Adrenal gland (tissue), 12 donors: ENCODE measurements around the gene ALKBH5. TPM values are rescaled to one million over a fixed set of nuclear protein-coding genes. Genes with fewer than 3 reads are reported as not detected.
A peak's percentile ranks its signal among the peaks of the same experiment; 100 is the strongest.

Experiments
- DNase-seq, 7 donors: peaks; one replicate each; pipeline ENCODE4 v3.0.0-alpha.2; 2019 to 2020
- H3K27ac ChIP-seq, 5 donors: fragments of 200-600 bp; sonication (generic) in 4 of 5; 1 replicate in 3 of 5; 2 replicates in 2 of 5; pipeline versions ENCODE4 v1.5.1 to v1.8.0; 2016 to 2020; ENCODE audit warnings: mild to moderate bottlenecking in 1 of 5
- H3K27me3 ChIP-seq: fragments of 200-600 bp; 2 replicates; pipeline ENCODE4 v1.8.0; 2021
- H3K36me3 ChIP-seq, 2 donors: fragments of 200-600 bp; replicated peaks in 1 of 2; 1 replicate in 1 of 2; 2 replicates in 1 of 2; pipeline versions ENCODE4 v1.5.1 to v1.8.0; 2018 to 2022
- H3K4me1 ChIP-seq, 2 donors: fragments of 200-600 bp; replicated peaks in 1 of 2; 1 replicate in 1 of 2; 2 replicates in 1 of 2; pipeline versions ENCODE4 v1.5.1 to v1.8.0; 2018 to 2021
- H3K4me3 ChIP-seq, 4 donors: fragments of 200-600 bp; sonication (generic) in 3 of 4; one replicate each; pipeline ENCODE4 v1.5.1; 2016 to 2018
- H3K9me3 ChIP-seq, 3 donors: fragments of 200-600 bp; sonication (generic) in 1 of 3; replicated peaks in 1 of 3; 1 replicate in 2 of 3; 2 replicates in 1 of 3; pipeline versions ENCODE4 v1.5.1 to v1.8.0; 2016 to 2021
- CTCF ChIP-seq, 6 experiments: fragments of 450-650 bp in 4 of 6; fragments of 200-600 bp in 2 of 6; sonication (generic) in 1 of 6; IDR thresholded peaks; 1 replicate in 5 of 6; 2 replicates in 1 of 6; pipeline versions ENCODE4 v1.5.1 to v1.8.0; 2016 to 2021; ENCODE audit warnings: antibody characterized with exemption in 6 of 6, mild to moderate bottlenecking in 2 of 6, moderate library complexity in 1 of 6
- POLR2A ChIP-seq, 2 donors: fragments of 450-650 bp; IDR thresholded peaks; one replicate each; pipeline ENCODE4 v1.6.1; 2017; ENCODE audit warnings: antibody characterized with exemption in 2 of 2, mild to moderate bottlenecking in 2 of 2, moderate library complexity in 1 of 2
- WGBS, 4 donors: extraction: QIAGEN DNeasy Blood & Tissue Kit in 2 of 4; methylation state at CpG; one replicate each; pipeline versions ENCODE4 v1.1.5 to v1.1.7; 2013 to 2017; 5-methylcytosine and 5-hydroxymethylcytosine counted together
- intact Hi-C, 2 donors: fragments of 100-400 bp; cut with DNase I; formaldehyde crosslinking; loops; one replicate each; pipeline versions ENCODE4 v1.14.1 to v1.15.0; 2022 to 2023
- polyA plus RNA-seq, 3 donors: library from polyadenylated mRNA; stranded (reverse); fragments of 200-250 nt in 2 of 3; fragments of 350-450 nt in 1 of 3; fragmentation: Illumina TruSeq in 1 of 3; extraction: RNeasy Lipid Tissue Mini Kit (QIAGEN cat#74804) in 1 of 3; gene quantifications; one replicate each; pipeline ENCODE4 v1.2.3, GENCODE V29; 2013 to 2014
- total RNA-seq, 9 donors: library from RNA; depleted of rRNA in 4 of 9; stranded (reverse); fragments of >200 nt in 4 of 9; fragments of 120-200 nt in 1 of 9; fragmentation: NEBNext Ultra II Directional in 1 of 9; extraction: Animal tissue kit (Norgen Biotek cat#: 25700) in 1 of 9; gene quantifications; one replicate each; pipeline versions ENCODE4 v1.1.0 to v1.2.4, GENCODE V29; 2013 to 2023
- donor health status: healthy with polysubstance abuse.
- donor health status: Bipolar disorder and iron deficiency.
- donor health status: DM: yes; HTN: yes; CAD: no.
- donor health status: DM: no; HTN: no; CAD: no.
- donor health status: DM: no; HTN: no; CAD: no.
- donor health status: DM: yes; HTN: yes; CAD: no.

Gene ALKBH5
- total and polyA plus RNA-seq, 12 donors = 28.4 to 154 (median 138) TPM

GRCh38 chr17:18184143-18185031 is 759 bp downstream of the ALKBH5 start:
- no peaks in the 10 kb centered on the region for H3K9me3 ChIP-seq
- TF ChIP-seq CTCF (IDR thresholded peaks at IDR 0.05) = no peak
- peak; percentile 44 to 47 for TF ChIP-seq POLR2A (IDR thresholded peaks at IDR 0.05)
- intact Hi-C loops = loop anchor here in 1 of 2 donors (10.0 kb wide), 1 partner anchor 70 kb away; the partner anchor contains the start of gene FLII
- peaks cover 50 to 61% of the 10 kb centered on the region in 2 donors for H3K4me1 ChIP-seq
- H3K27ac ChIP-seq = peak overlapping the region; percentile 94 to 99 (median 98)
- peaks cover 0 to 5% of the 10 kb centered on the region in 2 donors for H3K36me3 ChIP-seq
- H3K27me3 ChIP-seq = no peaks in the 10 kb centered on the region
- WGBS, 4 donors = 1 to 4% (median 1%) methylated on average over 20 to 92 of the region's 92 CpGs; no CpG with 5 or more reads in 1 of the 4 donors
- H3K4me3 ChIP-seq = peak overlapping the region; percentile 39 to 85 (median 50)
- DNase-seq = peak; percentile 54 to 82 (median 68)

GRCh38 chr17:18185391-18185790 is 1.8 kb downstream of the ALKBH5 start:
- no peak for TF ChIP-seq POLR2A (IDR thresholded peaks at IDR 0.05)
- TF ChIP-seq CTCF (IDR thresholded peaks at IDR 0.05) = no peak
- peak overlapping the region in 4 of 5 donors; percentile 22 to 99 (median 94) for H3K27ac ChIP-seq
- peak overlapping the region in 1 of 4 donors; percentile 85 for H3K4me3 ChIP-seq
- H3K27me3 ChIP-seq = no peaks in the 10 kb centered on the region
- peak in 1 of 7 donors; percentile 25 for DNase-seq
- H3K9me3 ChIP-seq = no peaks in the 10 kb centered on the region
- H3K36me3 ChIP-seq = peaks cover 0 to 9% of the 10 kb centered on the region in 2 donors
- intact Hi-C loops = loop anchor here in 1 of 2 donors (10.0 kb wide), 1 partner anchor 69 kb away; the partner anchor contains the start of gene FLII
- WGBS, 4 donors = 0 to 17% (median 11%) methylated on average over 1 to 3 of the region's 3 CpGs
- H3K4me1 ChIP-seq = peaks cover 59 to 71% of the 10 kb centered on the region in 2 donors

- DNase-seq = no peak
- 57 to 65% (median 61%) methylated on average over 10 of the region's 10 CpGs for WGBS, 4 donors
- TF ChIP-seq POLR2A (IDR thresholded peaks at IDR 0.05) (peak in 1 of 2 donors; percentile 23), CTCF (IDR thresholded peaks at IDR 0.05) (no peak)
- Histone ChIP-seq H3K27me3 (no peaks in the 10 kb centered on the region), H3K4me1 (peaks cover 65 to 77% of the 10 kb centered on the region in 2 donors), H3K36me3 (peaks cover 0 to 9% of the 10 kb centered on the region in 2 donors), H3K4me3 (peak overlapping the region in 1 of 4 donors; percentile 85), H3K27ac (peak overlapping the region in 4 of 5 donors; percentile 22 to 99 (median 94)), H3K9me3 (no peaks in the 10 kb centered on the region)
- intact Hi-C loops = loop anchor here in 1 of 2 donors (10.0 kb wide), 1 partner anchor 69 kb away; the partner anchor contains the start of gene FLII
These were observed 2.4 kb downstream of the ALKBH5 start for GRCh38 chr17:18185832-18186626.
